PC-3 (cell line): ENCODE results near the gene ADGRV1. TPM values are rescaled to one million over a fixed set of nuclear protein-coding genes. Genes with fewer than 3 reads are reported as not detected.

Experiments
- ATAC-seq: fragments of 200-7000 bp; cut with Tn5 transposase; 2 replicates; pipeline ENCODE4 v1.9.1; 2020; ENCODE audit warnings: mild to moderate bottlenecking, moderate library complexity
- BruUV-seq: library from RNA; stranded (reverse); fragments of 400-500 nt; replicated peaks from 2 replicates; lab custom pipeline; 2021; lab: Mats Ljungman, UMichigan
- CTCF ChIA-PET: fragments of 300-600 bp; sonication (Branson Sonifier 250); formaldehyde crosslinking; loops from one replicate; lab custom pipeline; 2022; ENCODE audit warnings: antibody characterized with exemption; lab: Charles Lee
- POLR2A ChIA-PET: fragments of 300-600 bp; sonication (Branson Sonifier 250); formaldehyde crosslinking; loops from one replicate; lab custom pipeline; 2022; ENCODE audit warnings: antibody characterized with exemption; ENCODE audit not compliant: unreplicated experiment; lab: Charles Lee
- DNase-seq: peaks from one replicate; pipeline ENCODE4 v3.0.0-alpha.2; 2015
- H2AFZ ChIP-seq: fragments of 300-600 bp; sonication (generic); 2 replicates; pipeline ENCODE4 v1.6.0; 2016; ENCODE audit warnings: antibody characterized with exemption, low read length
- H3F3A ChIP-seq: fragments of 300-600 bp; sonication (generic); one replicate; pipeline ENCODE4 v1.6.0; 2017; ENCODE audit warnings: antibody characterized with exemption, low read length, control low read depth, mild to moderate bottlenecking; ENCODE audit not compliant: unreplicated experiment
- H3K27ac ChIP-seq: fragments of 300-600 bp; sonication (generic); 2 replicates; pipeline ENCODE4 v1.5.1; 2016; ENCODE audit warnings: mild to moderate bottlenecking, low read length
- H3K27me3 ChIP-seq: fragments of 300-600 bp; sonication (generic); 2 replicates; pipeline ENCODE4 v1.6.1; 2016; ENCODE audit warnings: low read length, mixed read lengths
- H3K36me3 ChIP-seq: fragments of 300-600 bp; sonication (generic); 2 replicates; pipeline ENCODE4 v1.6.1; 2016; ENCODE audit warnings: low read depth, mixed run types, low read length, mixed read lengths
- H3K4me1 ChIP-seq: fragments of 300-600 bp; sonication (generic); 2 replicates; pipeline ENCODE4 v1.5.1; 2016; ENCODE audit warnings: low read length; ENCODE audit not compliant: insufficient read depth
- H3K4me2 ChIP-seq: fragments of 300-600 bp; sonication (generic); 2 replicates; pipeline ENCODE4 v1.6.0; 2016; ENCODE audit warnings: low read length
- H3K4me3 ChIP-seq: fragments of 300-600 bp; sonication (generic); 2 replicates; pipeline ENCODE4 v1.5.1; 2016; ENCODE audit warnings: mild to moderate bottlenecking, low read length, mixed read lengths
- H3K79me2 ChIP-seq: fragments of 300-600 bp; sonication (generic); 2 replicates; pipeline ENCODE4 v1.6.1; 2017; ENCODE audit warnings: low read length, mixed read lengths
- H3K9ac ChIP-seq: fragments of 300-600 bp; sonication (generic); 2 replicates; pipeline ENCODE4 v1.6.0; 2016; ENCODE audit warnings: mild to moderate bottlenecking, low read length
- H3K9me2 ChIP-seq: fragments of 300-600 bp; sonication (generic); replicated peaks from 2 replicates; pipeline ENCODE4 v1.6.1; 2016; ENCODE audit warnings: mixed run types, low read length, mixed read lengths
- H3K9me3 ChIP-seq: fragments of 300-600 bp; sonication (generic); 2 replicates; pipeline ENCODE4 v1.6.1; 2016; ENCODE audit warnings: low read length, mixed read lengths
- H4K20me1 ChIP-seq: fragments of 300-600 bp; sonication (generic); 2 replicates; pipeline ENCODE4 v1.6.1; 2016; ENCODE audit warnings: low read length, mixed read lengths
- EZH2 ChIP-seq: fragments of 300-600 bp; sonication (generic); IDR thresholded peaks from one replicate; pipeline ENCODE4 v1.6.1; 2017; ENCODE audit warnings: antibody characterized with exemption, mild to moderate bottlenecking, low read length; ENCODE audit not compliant: unreplicated experiment
- EZH2phosphoT487 ChIP-seq: fragments of 300-600 bp; sonication (generic); IDR thresholded peaks from 2 replicates; pipeline ENCODE4 v1.6.1; 2018; ENCODE audit warnings: mild to moderate bottlenecking, antibody characterized with exemption, low read length, borderline replicate concordance
- intact Hi-C: fragments of 100-400 bp; cut with micrococcal nuclease; formaldehyde crosslinking; loops from 2 replicates; pipeline ENCODE4 v1.9.0; 2023
- total RNA-seq: library from RNA; depleted of rRNA; stranded (reverse); fragments of >200 nt; gene quantifications from 2 replicates; pipeline ENCODE4 v1.2.3, GENCODE V29; 2014
- TF ChIP-seq, protein P1 (sequence below): fragments of 300-600 bp; sonication (generic); conservative IDR thresholded peaks from 2 replicates; pipeline ENCODE4 v1.5.1; 2017; ENCODE audit warnings: antibody characterized with exemption, low read depth, mild to moderate bottlenecking, low read length

ADGRV1 gene
- total RNA-seq, 1 experiment from 2014 or later = 22.7 TPM

DNA sequence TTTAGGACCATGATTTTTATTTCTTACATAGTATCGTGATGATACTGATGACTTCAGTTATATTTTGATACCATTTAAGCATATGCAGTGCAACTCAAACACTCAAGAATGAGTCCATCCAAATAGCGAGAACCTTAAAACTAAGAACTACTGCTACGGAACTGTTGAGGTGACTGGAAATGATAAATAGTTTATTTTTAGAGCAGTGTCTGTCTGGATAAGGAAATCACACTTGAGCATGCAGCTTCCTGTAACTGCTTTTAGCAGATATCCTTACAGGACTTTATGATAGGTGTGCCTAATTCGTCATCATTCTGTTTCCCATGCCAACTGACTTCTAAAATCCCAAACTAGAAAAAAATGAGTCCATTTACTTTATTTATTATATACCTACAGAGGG lies 85.5 kb downstream of the ADGRV1 start:
- Histone ChIP-seq H2AFZ (no peak overlapping the region), H3K27ac (no peak overlapping the region), H4K20me1 (no peaks in the 10 kb centered on the region), H3K79me2 (no peaks in the 10 kb centered on the region), H3K9ac (no peak overlapping the region), H3K9me2 (no peaks in the 10 kb centered on the region), H3K36me3 (no peaks in the 10 kb centered on the region), H3K4me2 (no peak overlapping the region), H3K27me3 (no peaks in the 10 kb centered on the region), H3K4me3 (no peak overlapping the region), H3K4me1 (no peaks in the 10 kb centered on the region), H3F3A (no peaks in the 10 kb centered on the region), H3K9me3 (no peaks in the 10 kb centered on the region)
- POLR2A ChIA-PET = no interaction called here
- intact Hi-C loops = no loop called here
- no peak for DNase-seq
- CTCF ChIA-PET = no interaction called here
- no peak for ATAC-seq
- no TSS peak for BruUV-seq
- no peak for TF ChIP-seq EZH2phosphoT487
- TF ChIP-seq EZH2 = no peak
- TF ChIP-seq, protein P1, sequence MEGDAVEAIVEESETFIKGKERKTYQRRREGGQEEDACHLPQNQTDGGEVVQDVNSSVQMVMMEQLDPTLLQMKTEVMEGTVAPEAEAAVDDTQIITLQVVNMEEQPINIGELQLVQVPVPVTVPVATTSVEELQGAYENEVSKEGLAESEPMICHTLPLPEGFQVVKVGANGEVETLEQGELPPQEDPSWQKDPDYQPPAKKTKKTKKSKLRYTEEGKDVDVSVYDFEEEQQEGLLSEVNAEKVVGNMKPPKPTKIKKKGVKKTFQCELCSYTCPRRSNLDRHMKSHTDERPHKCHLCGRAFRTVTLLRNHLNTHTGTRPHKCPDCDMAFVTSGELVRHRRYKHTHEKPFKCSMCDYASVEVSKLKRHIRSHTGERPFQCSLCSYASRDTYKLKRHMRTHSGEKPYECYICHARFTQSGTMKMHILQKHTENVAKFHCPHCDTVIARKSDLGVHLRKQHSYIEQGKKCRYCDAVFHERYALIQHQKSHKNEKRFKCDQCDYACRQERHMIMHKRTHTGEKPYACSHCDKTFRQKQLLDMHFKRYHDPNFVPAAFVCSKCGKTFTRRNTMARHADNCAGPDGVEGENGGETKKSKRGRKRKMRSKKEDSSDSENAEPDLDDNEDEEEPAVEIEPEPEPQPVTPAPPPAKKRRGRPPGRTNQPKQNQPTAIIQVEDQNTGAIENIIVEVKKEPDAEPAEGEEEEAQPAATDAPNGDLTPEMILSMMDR = no peak

DNA sequence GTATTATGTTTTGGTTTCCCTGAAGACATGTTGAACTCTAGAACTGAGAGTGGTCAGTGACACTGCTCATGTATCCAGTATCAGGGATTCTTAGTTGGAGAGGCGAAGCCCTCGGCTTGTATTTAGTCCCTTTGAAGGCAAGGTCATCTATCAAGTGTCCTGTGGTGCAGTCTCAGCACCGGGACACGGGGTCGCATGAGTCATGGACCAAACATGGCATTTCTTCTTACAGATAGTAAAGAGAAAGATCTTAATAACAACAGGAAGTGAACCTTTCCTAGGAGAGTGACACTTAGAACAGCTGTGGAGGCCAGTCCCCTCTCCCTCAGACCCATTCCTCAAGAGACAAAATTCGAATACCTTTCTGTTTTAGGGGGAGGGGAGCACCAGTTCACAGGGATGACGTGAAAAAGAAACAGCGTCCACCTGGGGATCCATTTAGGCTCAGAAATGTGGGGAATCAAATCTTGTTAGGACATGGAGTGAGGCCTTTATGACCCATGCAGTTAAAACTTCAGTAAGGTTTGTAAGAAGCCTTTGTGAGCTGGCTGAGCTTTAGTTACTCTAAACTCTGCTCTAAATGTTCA lies 86.5 kb downstream of the ADGRV1 start:
- ChIA-PET POLR2A (no interaction called here), CTCF (interaction anchor here (0.6 kb wide), 1 partner anchor 1979 kb away, joined by 3 read pairs; no protein-coding TSS in a partner anchor)
- TF ChIP-seq EZH2 (no peak), EZH2phosphoT487 (no peak)
- TF ChIP-seq, protein P1 = no peak
- H2AFZ ChIP-seq = no peak overlapping the region
- H3K36me3 ChIP-seq = no peaks in the 10 kb centered on the region
- DNase-seq (no peak), ATAC-seq (no peak; the same call in 1 of the 2 replicates)
- no peaks in the 10 kb centered on the region for H3F3A ChIP-seq
- no peaks in the 10 kb centered on the region for H4K20me1 ChIP-seq
- no peaks in the 10 kb centered on the region for H3K4me1 ChIP-seq
- H3K9ac ChIP-seq = no peak overlapping the region
- no peaks in the 10 kb centered on the region for H3K27me3 ChIP-seq
- BruUV-seq = no TSS peak
- no peaks in the 10 kb centered on the region for H3K79me2 ChIP-seq
- H3K4me2 ChIP-seq = no peak overlapping the region
- H3K4me3 ChIP-seq = no peak overlapping the region
- no peak overlapping the region for H3K27ac ChIP-seq
- no peaks in the 10 kb centered on the region for H3K9me3 ChIP-seq
- intact Hi-C loops = no loop called here
- no peaks in the 10 kb centered on the region for H3K9me2 ChIP-seq

DNA sequence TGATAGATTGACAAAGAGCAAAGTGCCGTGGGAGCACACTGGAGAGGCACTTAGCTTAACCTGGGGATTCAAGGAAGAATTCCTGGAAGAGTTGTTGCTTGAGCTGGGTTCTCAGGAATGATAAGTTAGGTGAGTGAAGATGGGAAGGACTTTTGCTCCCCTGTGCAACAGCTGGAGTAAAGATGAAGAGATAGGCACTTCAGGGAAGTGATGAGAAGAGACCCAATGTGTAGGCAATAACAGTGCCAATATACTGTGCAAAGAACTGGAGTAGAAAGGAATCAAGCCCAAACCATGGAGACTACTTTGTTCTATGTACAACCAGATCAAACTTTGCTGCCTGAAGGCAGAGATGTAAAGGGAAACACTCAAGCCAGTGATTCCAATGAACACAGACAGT lies 92.2 kb downstream of the ADGRV1 start:
- no TSS peak for BruUV-seq
- intact Hi-C loops = no loop called here
- H3K27ac ChIP-seq = no peak overlapping the region
- no peaks in the 10 kb centered on the region for H3K9me3 ChIP-seq
- ChIA-PET CTCF (no interaction called here), POLR2A (no interaction called here)
- H3F3A ChIP-seq = no peaks in the 10 kb centered on the region
- H3K9ac ChIP-seq = no peak overlapping the region
- H3K4me3 ChIP-seq = no peak overlapping the region
- H3K79me2 ChIP-seq = no peaks in the 10 kb centered on the region
- ATAC-seq (no peak), DNase-seq (no peak)
- H4K20me1 ChIP-seq = no peaks in the 10 kb centered on the region
- H3K4me1 ChIP-seq = no peaks in the 10 kb centered on the region
- H3K4me2 ChIP-seq = no peak overlapping the region
- peaks cover 8% of the 10 kb centered on the region for H3K36me3 ChIP-seq
- TF ChIP-seq, protein P1 = no peak
- TF ChIP-seq EZH2phosphoT487 (no peak), EZH2 (no peak)
- H3K9me2 ChIP-seq = no peaks in the 10 kb centered on the region
- H2AFZ ChIP-seq = no peak overlapping the region
- H3K27me3 ChIP-seq = no peaks in the 10 kb centered on the region
